ENCODE results near the gene SEMA4F.

DNA sequence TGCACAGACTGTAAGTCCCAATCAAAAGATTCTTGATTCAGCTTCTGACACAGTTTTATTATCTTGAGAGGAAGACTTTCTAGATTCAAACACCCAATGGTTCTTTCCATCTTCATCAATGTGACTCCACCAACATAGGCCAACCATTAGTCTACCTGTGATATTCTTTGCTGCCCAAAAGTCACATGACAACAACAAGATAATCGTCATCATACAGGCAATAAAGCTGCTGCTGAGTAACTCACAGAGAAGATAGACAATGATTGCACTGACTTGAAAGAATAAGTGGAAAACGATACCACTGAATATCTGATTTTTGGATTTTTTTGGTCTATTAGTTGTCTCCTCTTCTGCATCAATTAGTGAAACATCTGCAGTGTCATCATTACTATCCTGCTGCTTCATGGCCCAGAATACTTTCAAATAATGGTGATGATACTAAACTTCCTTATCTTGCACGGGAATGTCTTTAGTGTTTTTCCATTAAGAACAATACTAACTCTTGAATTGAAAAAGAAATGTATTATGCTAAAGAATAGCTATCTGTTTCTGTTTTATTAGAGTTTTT, 25.4 kb upstream of the SEMA4F start:
- no peak for TF ChIP-seq CTCF (IDR thresholded peaks at IDR 0.05)
- no peak for TF ChIP-seq POLR2A (IDR thresholded peaks at IDR 0.05)
